BE2C (cell line): ENCODE measurements around the gene GALE.
"Not testable (repeated sequence)": the region's sequence is repeated elsewhere in the genome, so short reads cannot be mapped to it uniquely, and the experiment has no call there.

Experiments used
- DNase-seq: peaks from one replicate; pipeline ENCODE4 v3.0.0-alpha.2; 2020
- H3K27me3 ChIP-seq: fragments of 250-450 bp; sonication (Bioruptor Pico); 2 replicates; pipeline ENCODE4 v1.5.1; 2020; ENCODE audit warnings: mild to moderate bottlenecking
- H3K36me3 ChIP-seq: fragments of 250-450 bp; sonication (Bioruptor Pico); 2 replicates; pipeline ENCODE4 v1.5.1; 2020; ENCODE audit warnings: mild to moderate bottlenecking
- H3K4me1 ChIP-seq: fragments of 250-450 bp; sonication (Bioruptor Pico); 2 replicates; pipeline ENCODE4 v1.5.1; 2020
- H3K4me3 ChIP-seq: 2 replicates; pipeline ENCODE4 v1.5.1; 2011; ENCODE audit warnings: low read depth, low read length
- H3K9me3 ChIP-seq: fragments of 250-450 bp; sonication (Bioruptor Pico); 2 replicates; pipeline ENCODE4 v1.5.1; 2020
- TF ChIP-seq, protein P1 (sequence below): IDR thresholded peaks from 2 replicates; pipeline ENCODE4 v1.5.1; 2012; ENCODE audit warnings: mild to moderate bottlenecking, low read depth, low read length

GALE gene

DNA sequence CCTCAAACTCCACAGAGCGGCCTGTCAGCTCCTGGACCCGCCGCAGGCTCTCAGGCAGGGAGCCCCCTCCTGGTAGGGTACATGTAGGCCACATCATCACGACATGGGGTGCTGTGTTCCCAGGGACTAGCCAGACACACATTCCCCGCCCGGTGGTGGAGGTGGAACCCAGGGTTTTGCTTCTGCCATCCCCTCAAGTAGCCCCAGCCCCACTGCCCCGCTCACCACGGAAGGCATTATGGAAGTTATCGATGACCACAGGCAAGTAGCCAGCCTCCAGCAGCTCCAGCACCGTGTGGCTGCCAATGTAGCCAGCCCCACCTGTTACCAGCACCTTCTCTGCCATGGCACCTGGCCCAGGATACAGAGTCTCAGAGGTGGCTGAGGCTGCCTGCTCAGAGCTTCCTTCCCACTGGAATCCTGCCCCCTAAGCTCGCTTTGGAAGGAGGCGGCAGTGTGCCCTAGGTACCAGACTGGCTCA is 1.9 kb downstream of the GALE start:
- H3K36me3 ChIP-seq = no peaks in the 10 kb centered on the region
- no peak overlapping the region for H3K4me3 ChIP-seq
- no peaks in the 10 kb centered on the region for H3K4me1 ChIP-seq

DNA sequence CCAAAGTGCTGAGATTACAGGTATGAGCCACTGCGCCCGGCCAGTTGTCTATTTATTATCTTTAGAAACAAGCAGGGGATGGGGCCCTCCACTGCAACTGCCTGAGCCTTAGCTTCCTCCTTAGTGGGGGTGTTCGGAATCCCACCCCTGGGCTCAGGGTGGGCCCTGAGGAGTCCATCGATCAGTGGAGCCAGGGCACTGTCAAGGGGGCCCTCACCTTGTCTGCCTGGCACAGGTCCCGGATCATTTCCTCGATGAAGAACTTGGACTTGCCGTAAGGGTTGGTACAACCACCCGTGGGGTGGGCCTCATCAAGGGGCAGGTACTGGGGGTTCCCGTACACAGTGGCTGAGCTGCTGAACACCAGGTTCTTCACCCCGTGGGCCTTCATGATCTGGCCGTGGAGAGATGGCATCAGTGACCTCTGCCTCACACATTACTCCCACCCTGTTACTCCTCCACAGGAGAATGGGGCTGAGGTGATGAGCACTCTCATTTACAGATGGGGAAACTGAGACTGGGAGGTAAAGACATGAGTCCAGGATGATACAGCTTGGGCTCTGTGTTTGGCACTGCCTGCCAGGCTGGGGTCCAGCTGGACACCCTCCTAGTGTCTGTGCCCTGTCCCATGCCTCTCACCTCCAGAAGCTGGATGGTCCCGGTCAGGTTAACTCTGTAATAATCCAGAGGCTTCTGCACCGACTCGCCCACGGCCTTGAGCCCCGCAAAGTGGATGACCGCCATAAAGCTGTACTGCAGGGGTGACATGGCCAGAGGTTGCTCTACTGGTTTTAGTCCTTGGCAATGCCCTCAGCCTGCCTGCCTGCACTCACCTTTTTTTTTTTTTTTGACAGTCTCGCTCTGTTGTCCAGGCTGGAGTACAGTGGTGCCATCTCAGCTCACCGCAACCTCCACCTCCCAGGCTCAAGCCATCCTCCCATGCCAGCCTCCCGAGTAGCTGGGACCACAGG is 2.8 kb downstream of the GALE start:
- no peak for DNase-seq
- Histone ChIP-seq H3K9me3 (no peaks in the 10 kb centered on the region), H3K4me3 (no peak overlapping the region), H3K36me3 (no peaks in the 10 kb centered on the region), H3K4me1 (no peaks in the 10 kb centered on the region), H3K27me3 (no peaks in the 10 kb centered on the region)
- TF ChIP-seq, protein P1, sequence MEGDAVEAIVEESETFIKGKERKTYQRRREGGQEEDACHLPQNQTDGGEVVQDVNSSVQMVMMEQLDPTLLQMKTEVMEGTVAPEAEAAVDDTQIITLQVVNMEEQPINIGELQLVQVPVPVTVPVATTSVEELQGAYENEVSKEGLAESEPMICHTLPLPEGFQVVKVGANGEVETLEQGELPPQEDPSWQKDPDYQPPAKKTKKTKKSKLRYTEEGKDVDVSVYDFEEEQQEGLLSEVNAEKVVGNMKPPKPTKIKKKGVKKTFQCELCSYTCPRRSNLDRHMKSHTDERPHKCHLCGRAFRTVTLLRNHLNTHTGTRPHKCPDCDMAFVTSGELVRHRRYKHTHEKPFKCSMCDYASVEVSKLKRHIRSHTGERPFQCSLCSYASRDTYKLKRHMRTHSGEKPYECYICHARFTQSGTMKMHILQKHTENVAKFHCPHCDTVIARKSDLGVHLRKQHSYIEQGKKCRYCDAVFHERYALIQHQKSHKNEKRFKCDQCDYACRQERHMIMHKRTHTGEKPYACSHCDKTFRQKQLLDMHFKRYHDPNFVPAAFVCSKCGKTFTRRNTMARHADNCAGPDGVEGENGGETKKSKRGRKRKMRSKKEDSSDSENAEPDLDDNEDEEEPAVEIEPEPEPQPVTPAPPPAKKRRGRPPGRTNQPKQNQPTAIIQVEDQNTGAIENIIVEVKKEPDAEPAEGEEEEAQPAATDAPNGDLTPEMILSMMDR = no peak

More for the DNA sequence above, 1.9 kb downstream of the GALE start:
- TF ChIP-seq, protein P1 = no peak
- no peaks in the 10 kb centered on the region for H3K9me3 ChIP-seq
- no peaks in the 10 kb centered on the region for H3K27me3 ChIP-seq
- DNase-seq = no peak

DNA sequence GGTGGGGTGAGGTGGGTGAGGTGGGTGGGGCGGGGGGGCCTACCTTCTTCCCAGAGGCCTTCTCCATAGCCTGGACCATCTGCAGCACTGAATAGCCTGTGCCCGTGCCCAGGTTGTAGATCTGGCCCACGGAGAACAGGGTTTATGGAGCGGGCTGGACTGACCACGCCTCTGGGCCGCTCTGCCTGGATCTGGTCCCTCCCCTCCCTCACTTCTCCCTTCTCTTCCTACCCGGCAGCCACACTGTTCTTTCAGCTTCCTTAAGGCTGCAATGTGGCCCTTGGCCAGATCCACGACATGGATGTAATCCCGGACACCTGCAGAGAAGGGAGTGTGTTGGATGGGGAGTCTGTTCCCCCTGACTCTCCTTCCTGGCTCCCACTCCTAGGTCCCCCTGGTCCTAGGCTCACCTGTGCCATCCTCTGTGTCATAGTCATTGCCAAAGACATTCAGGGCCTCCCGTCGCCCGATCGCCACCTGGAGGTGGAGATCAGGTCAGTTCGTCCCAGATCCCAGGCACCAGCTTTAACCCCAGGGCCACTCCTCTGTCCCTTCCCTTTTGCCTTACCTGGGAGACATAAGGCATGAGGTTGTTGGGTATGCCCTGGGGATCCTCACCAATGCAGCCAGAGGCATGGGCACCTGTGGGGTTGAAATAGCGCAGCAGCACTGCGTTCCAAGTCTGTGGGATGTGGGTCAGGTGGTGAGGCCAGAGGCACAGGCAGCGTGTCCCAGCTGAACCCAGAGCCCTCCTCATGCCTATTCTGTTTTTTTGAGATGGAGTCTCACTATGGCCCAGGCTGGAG is 3.9 kb downstream of the GALE start:
- Histone ChIP-seq H3K36me3 (no peaks in the 10 kb centered on the region), H3K9me3 (no peaks in the 10 kb centered on the region), H3K4me1 (no peaks in the 10 kb centered on the region), H3K27me3 (no peaks in the 10 kb centered on the region), H3K4me3 (no peak overlapping the region)
- TF ChIP-seq, protein P1 = no peak
- DNase-seq = no peak

DNA sequence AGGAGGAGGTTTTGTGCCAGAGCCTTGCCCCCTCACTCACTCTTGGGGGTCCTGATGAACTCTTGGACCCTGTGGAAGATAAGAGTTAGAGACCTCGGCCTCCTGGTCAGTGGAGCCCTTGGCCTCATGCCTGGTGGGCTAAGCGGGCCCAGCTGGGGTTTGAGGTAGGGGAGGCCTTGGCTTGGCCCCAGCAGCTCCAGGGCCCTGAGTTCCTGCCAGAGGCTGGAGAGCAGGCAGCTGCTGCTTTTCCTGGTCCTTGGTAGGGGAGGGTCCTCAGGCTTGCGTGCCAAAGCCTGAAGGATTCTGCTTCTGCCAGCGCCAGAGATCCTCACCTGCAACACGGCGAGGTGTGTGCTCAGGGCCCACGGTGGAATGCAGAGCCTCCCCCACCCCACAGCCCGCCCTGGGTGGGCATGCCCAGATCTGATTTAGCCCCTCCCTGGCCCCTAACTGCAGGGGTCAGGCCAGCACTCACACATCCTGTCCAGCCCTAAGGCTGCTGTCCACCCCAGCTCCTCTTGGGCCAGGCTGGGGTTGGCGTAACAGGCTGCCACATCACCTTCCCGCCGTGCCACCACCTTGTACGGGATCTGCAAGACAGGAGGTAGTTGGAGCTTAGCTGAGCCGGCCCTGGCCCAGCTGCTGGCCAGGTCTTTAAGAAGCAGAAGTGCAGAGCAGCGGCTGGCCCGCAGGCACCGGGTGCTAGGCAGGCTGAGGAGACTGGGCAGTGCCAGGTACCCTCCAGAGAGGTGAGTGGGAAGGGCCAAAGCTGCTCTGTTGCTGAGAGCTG is 4.7 kb downstream of the GALE start:
- DNase-seq = no peak
- Histone ChIP-seq H3K36me3 (no peaks in the 10 kb centered on the region), H3K4me1 (no peaks in the 10 kb centered on the region), H3K4me3 (no peak overlapping the region), H3K27me3 (no peaks in the 10 kb centered on the region), H3K9me3 (no peaks in the 10 kb centered on the region)
- TF ChIP-seq, protein P1 = no peak

DNA sequence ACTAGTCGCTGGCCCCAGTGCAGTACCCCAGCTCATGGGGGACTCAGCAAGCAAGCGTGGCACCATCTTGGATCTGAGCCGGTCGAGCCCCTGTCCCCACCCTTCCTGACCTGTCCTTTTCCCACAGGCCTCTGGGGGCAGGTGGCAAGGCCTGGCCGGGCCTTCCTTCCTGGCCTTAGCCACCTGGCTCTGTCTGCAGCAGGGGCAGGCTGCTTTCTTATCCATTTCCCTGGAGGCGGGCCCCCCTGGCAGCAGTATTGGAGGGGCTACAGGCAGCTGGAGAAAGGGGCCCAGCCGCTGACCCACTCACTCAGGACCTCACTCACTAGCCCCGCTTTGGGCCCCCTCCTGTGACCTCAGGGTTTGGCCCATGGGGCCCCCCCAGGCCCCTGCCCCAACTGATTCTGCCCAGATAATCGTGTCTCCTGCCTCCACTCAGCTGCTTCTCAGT is 5.8 kb downstream of the GALE start:
- H3K36me3 ChIP-seq, DNase-seq, H3K4me3 ChIP-seq, H3K4me1 ChIP-seq, H3K9me3 ChIP-seq, H3K27me3 ChIP-seq: not testable (repeated sequence)
